GM21381 (cell line): Measurements from ENCODE around the gene OBI1.
A peak's percentile ranks its signal among the peaks of the same experiment; 100 is the strongest.

ENCODE experiments used
- ATAC-seq: cut with Tn5 transposase; IDR thresholded peaks from one replicate; pipeline ENCODE4 v1.9.1; 2021; ENCODE audit warnings: mild to moderate bottlenecking, moderate library complexity; ENCODE audit not compliant: unreplicated experiment

The OBI1 gene

GRCh38 chr13:78604782-78605611 lies 54.0 kb downstream of the OBI1 start:
- no peak for ATAC-seq

GRCh38 chr13:78603240-78603957 lies 55.6 kb downstream of the OBI1 start, which contains the start of gene POU4F1:
Gene POU4F1 (minus strand): TSS chr13:78603552. CDS start chr13:78603326, 226 bp downstream.
- ATAC-seq = peak; percentile 80

GRCh38 chr13:78602561-78603239 lies 56.3 kb downstream of the OBI1 start:
- ATAC-seq = peak; percentile 17

- no peak for ATAC-seq
These were observed 56.9 kb downstream of the OBI1 start for GRCh38 chr13:78601874-78602560.

GRCh38 chr13:78601124-78601873 lies 57.7 kb downstream of the OBI1 start:
- no peak for ATAC-seq

- no peak for ATAC-seq
These were observed 58.6 kb downstream of the OBI1 start for GRCh38 chr13:78600280-78600883.

GRCh38 chr13:78599645-78600279 lies 59.2 kb downstream of the OBI1 start:
- ATAC-seq = no peak

GRCh38 chr13:78598966-78599644 lies 59.9 kb downstream of the OBI1 start:
- ATAC-seq = no peak

- ATAC-seq = no peak
These were observed 60.7 kb downstream of the OBI1 start for GRCh38 chr13:78598116-78598781.

GRCh38 chr13:78597602-78597932 lies 61.4 kb downstream of the OBI1 start:
- ATAC-seq = no peak

- ATAC-seq = no peak
These were observed 62.0 kb downstream of the OBI1 start for GRCh38 chr13:78596736-78597601.

- ATAC-seq = no peak
These were observed 62.6 kb downstream of the OBI1 start for GRCh38 chr13:78596399-78596735.

- peak; percentile 78 for ATAC-seq
These were observed 63.2 kb downstream of the OBI1 start for GRCh38 chr13:78595495-78596398.

GRCh38 chr13:78594456-78594975 lies 64.4 kb downstream of the OBI1 start:
- no peak for ATAC-seq

- no peak for ATAC-seq
These were observed 65.1 kb downstream of the OBI1 start for GRCh38 chr13:78593652-78594455.
